Activated CD4-positive, alpha-beta T cell treated with anti-CD3 and anti-CD28 coated beads, Interleukin-2, amount 10 ng/mL, durations not matched to agents 24 days and 14 days (primary cell): ENCODE measurements around the gene PSEN1. TPM values are rescaled to one million over a fixed set of nuclear protein-coding genes. Genes with fewer than 3 reads are reported as not detected.
"Not testable (repeated sequence)": the region's sequence is repeated elsewhere in the genome, so short reads cannot be mapped to it uniquely, and the experiment has no call there.

Experiments used
- DNase-seq: peaks from one replicate; pipeline ENCODE4 v3.0.0; 2022
- H3K27ac Mint-ChIP-seq: one replicate; pipeline ENCODE4 v1.8.0; 2022; ENCODE audit warnings: mild to moderate bottlenecking, mixed read lengths
- H3K27me3 Mint-ChIP-seq: one replicate; pipeline ENCODE4 v1.8.0; 2022; ENCODE audit warnings: mixed read lengths
- H3K36me3 Mint-ChIP-seq: one replicate; pipeline ENCODE4 v1.8.0; 2022; ENCODE audit warnings: low read depth, mild to moderate bottlenecking, mixed read lengths
- H3K4me1 Mint-ChIP-seq: one replicate; pipeline ENCODE4 v1.8.0; 2021; ENCODE audit warnings: mixed read lengths
- H3K4me3 Mint-ChIP-seq: one replicate; pipeline ENCODE4 v1.8.0; 2022; ENCODE audit warnings: mild to moderate bottlenecking, moderate library complexity, mixed read lengths
- H3K9me3 Mint-ChIP-seq: one replicate; pipeline ENCODE4 v1.8.0; 2021; ENCODE audit warnings: mixed read lengths
- intact Hi-C: fragments of 100-400 bp; cut with micrococcal nuclease; formaldehyde crosslinking; loops from one replicate; pipeline ENCODE4 v1.15.1; 2023
- total RNA-seq: library from RNA; stranded (reverse); gene quantifications from 2 replicates; pipeline ENCODE4 v1.2.3, GENCODE V29; 2022

Gene PSEN1
- total RNA-seq, 1 donor from 2014 or later: 39.1 TPM

DNA sequence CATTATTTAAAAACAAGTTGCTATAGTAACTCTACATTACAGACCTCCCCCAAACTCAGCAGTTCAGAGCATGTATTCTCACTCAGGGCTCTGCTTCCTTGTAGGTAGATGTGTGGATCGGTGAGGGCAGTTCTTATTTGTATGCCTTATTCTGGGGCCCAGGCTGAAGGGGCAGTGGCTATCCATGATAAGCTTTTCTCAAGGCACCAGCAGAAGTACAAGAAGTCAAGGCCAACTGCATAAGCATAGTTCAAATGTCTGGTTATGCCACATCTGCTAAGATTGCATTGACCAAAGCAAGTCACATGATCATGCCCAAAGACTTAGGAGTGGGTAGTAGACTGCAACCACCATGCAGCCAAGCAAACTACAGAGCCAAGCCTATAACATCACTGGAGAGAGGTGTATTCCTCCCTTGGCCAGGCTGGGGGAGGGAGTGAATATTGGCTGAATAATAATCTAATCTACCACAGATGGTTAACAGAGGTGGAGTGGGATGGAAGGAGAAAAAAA, 4.6 kb downstream of the PSEN1 start:
- Mint-ChIP-seq H3K27ac (peak overlapping the region; percentile 13), H3K4me1 (peaks cover 40% of the 10 kb centered on the region)

DNA sequence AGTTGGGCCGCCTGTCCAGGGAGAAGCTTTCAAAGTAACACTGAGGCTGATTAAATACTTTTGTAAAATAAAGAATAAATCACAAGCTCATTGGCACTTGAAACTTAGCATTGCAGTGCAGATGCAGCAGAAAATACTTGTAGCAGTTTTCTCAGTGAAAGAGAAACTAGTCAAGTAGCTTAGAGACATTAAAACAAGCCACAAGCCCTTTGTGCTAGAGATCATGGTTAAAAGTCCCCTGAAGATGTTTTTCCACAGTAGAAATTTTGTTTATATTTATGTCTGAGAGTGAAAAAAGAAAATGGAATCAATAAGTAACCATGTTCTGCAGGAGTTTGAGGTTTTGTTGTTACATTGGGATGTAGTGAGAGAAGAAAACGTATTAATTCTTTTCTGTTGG, 5.9 kb downstream of the PSEN1 start:
- DNase-seq: no peak
- H3K27ac Mint-ChIP-seq: peak overlapping the region; percentile 75
- peaks cover 34% of the 10 kb centered on the region for H3K4me1 Mint-ChIP-seq
- no peaks in the 10 kb centered on the region for H3K9me3 Mint-ChIP-seq
- no peaks in the 10 kb centered on the region for H3K27me3 Mint-ChIP-seq
- intact Hi-C loops: no loop called here
- H3K4me3 Mint-ChIP-seq: peak overlapping the region; percentile 4
- H3K36me3 Mint-ChIP-seq: peaks cover 17% of the 10 kb centered on the region

More for the DNA sequence above, 4.6 kb downstream of the PSEN1 start:
- Mint-ChIP-seq H3K36me3 (peaks cover 19% of the 10 kb centered on the region), H3K4me3 (no peak overlapping the region), H3K27me3 (no peaks in the 10 kb centered on the region), H3K9me3 (no peaks in the 10 kb centered on the region)
- DNase-seq: no peak
- intact Hi-C loops: no loop called here

DNA sequence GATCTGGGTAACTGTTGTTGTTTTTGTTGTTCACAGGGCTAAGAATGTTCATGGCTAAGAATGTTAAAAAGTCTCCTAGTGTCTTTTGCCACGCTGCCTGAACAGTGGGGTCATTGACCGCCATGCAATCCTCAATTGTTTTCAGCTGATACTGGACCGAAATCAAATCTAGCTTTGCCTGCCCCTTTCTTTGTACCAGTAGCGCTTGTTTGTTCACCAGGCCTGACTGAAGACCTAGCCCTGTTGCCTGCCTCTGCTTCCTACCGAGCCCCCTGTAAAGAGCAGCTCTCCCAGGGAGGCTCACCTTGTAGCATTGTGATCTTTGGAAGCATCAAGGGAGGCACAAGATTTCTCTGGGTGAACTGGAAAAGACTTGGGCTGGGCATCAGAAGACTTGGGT, 6.7 kb downstream of the PSEN1 start:
- H3K4me3 Mint-ChIP-seq: peak overlapping the region; percentile 10
- H3K36me3 Mint-ChIP-seq: peaks cover 14% of the 10 kb centered on the region
- no peaks in the 10 kb centered on the region for H3K9me3 Mint-ChIP-seq
- intact Hi-C loops: no loop called here
- peak overlapping the region; percentile 75 for H3K27ac Mint-ChIP-seq
- no peaks in the 10 kb centered on the region for H3K27me3 Mint-ChIP-seq
- peaks cover 29% of the 10 kb centered on the region for H3K4me1 Mint-ChIP-seq
- DNase-seq: no peak

DNA sequence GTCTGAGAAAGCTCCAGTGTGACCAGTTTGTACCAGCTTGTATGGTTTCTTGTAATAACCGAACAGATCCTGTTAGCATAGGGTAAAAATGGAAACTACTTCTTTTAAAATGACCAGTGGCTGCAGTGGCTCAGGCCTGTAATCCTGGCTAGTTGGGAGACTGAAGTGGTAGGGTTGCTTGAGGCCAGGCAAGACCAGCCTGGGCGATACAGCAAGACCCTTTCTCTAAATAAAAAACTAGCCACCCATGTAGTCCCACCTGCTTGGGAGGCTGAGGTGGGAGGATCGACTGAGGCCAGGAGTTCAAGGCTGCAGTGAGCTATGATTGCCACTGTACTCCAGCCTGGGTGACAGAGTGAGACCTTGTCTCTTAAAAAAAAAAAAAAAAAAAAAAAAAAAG, 7.3 kb downstream of the PSEN1 start:
- intact Hi-C loops: no loop called here
- Mint-ChIP-seq H3K36me3 (peaks cover 17% of the 10 kb centered on the region), H3K27me3 (no peaks in the 10 kb centered on the region), H3K27ac (no peak overlapping the region), H3K4me1 (peaks cover 29% of the 10 kb centered on the region), H3K4me3 (no peak overlapping the region), H3K9me3 (no peaks in the 10 kb centered on the region)
- DNase-seq: no peak

DNA sequence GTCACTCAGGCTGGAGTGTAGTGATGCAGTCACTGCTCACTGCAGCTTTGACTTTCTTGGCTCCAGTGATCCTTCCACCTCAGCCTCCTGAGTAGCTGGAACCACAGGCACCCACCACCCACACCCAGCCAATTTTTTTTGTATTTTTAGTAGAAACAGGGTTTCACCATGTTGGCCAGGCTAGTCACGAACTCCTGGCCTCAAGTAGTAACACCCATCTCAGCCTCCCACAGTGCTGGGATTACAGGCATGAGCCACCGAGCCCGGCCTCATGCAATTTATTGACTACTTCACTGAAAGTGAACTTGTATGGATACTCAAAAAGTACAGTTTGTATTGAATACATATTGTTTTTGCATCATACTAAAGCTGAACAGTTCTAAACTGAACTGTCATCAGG, 9.1 kb downstream of the PSEN1 start:
- Mint-ChIP-seq H3K27ac (no peak overlapping the region), H3K9me3 (no peaks in the 10 kb centered on the region), H3K4me3 (no peak overlapping the region), H3K4me1 (peaks cover 29% of the 10 kb centered on the region), H3K36me3 (peaks cover 29% of the 10 kb centered on the region), H3K27me3 (no peaks in the 10 kb centered on the region)
- no peak for DNase-seq
- intact Hi-C loops: no loop called here

DNA sequence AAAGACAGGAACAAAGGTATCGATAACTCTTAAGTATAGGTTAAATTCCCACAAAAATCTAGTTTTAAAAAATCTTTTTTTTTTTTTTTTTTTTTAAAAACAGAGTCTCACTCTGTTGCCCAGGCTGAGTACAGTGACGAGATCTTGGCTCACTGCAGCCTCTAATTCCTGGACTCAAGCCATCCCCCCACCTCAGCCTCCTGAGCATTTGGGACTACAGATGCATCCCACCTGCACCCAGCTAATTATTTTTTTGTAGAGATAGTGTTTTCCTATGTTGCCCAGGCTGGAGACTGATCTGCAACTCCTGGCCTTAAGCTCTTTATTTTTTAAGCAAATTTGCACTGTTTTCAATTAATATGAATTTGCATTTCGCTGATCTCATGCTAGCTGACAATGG, 9.8 kb downstream of the PSEN1 start:
- H3K4me3 Mint-ChIP-seq: no peak overlapping the region
- H3K27ac Mint-ChIP-seq: no peak overlapping the region
- peaks cover 28% of the 10 kb centered on the region for H3K36me3 Mint-ChIP-seq
- intact Hi-C loops: no loop called here
- peaks cover 23% of the 10 kb centered on the region for H3K4me1 Mint-ChIP-seq
- no peaks in the 10 kb centered on the region for H3K9me3 Mint-ChIP-seq
- H3K27me3 Mint-ChIP-seq: no peaks in the 10 kb centered on the region
- DNase-seq: no peak

DNA sequence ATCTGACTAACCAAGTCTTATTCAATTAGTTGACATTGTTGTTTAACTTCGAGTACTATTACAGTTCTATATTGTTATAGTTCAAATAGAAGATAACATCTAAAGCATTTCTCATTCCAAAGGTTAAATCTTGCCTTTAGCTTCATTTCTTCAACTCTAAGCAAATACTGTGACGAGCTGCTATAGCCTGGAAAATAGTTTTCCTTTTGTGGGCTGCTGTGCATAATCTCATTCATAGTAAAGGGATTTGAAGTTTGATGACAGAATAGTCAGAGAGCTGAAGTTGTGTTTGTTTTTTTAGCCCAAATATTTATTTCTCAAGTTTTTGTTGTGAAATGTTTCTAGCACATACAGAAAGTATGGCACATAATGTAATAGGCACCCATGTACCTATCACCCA, 13.4 kb downstream of the PSEN1 start:
- no peak overlapping the region for H3K4me3 Mint-ChIP-seq
- H3K27me3 Mint-ChIP-seq: no peaks in the 10 kb centered on the region
- intact Hi-C loops: no loop called here
- no peak for DNase-seq
- peaks cover 33% of the 10 kb centered on the region for H3K36me3 Mint-ChIP-seq
- H3K9me3 Mint-ChIP-seq: no peaks in the 10 kb centered on the region
- H3K4me1 Mint-ChIP-seq: peaks cover 6% of the 10 kb centered on the region
- no peak overlapping the region for H3K27ac Mint-ChIP-seq

DNA sequence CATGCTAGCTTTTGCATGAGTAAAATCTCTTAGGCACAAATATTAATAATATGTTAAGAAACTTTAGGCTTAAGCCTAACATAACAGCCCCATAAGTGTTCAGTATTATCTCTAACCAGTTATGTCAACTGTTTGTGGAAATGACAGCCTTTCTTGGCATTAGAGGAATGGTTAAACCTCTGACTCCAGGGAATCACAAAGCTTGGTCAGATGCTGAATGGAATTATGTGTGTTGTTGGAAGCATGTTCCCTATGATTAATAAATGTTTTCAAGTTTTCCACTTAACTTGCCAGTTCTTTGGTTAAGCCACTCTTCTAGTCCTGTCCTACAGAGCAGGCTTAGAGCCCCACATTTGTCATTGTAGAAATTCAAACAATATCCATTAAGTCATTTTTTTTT, 17.0 kb downstream of the PSEN1 start:
- Mint-ChIP-seq H3K4me1 (no peaks in the 10 kb centered on the region), H3K27me3 (no peaks in the 10 kb centered on the region), H3K36me3 (peaks cover 37% of the 10 kb centered on the region), H3K9me3 (no peaks in the 10 kb centered on the region), H3K27ac (no peak overlapping the region), H3K4me3 (no peak overlapping the region)
- intact Hi-C loops: no loop called here
- no peak for DNase-seq

DNA sequence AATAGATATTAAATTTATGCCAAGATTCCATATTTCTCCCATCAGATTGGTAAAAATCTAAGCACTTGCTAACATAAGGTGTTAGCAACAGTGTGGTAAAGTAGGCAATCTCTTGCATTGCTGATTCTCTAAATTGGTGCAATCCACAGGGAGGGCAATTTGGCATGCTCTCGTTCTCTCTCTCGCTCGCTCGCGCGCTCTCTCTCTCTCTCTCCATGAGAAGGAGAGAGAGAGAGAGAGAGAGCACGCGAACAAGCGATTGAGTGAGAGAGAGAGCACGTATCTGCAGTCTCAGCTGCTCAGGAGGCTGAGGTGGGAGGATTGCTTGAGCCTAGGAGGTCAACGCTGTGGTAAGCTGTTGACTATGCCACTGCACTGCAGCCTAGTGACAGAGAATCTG, 25.9 kb downstream of the PSEN1 start:
- intact Hi-C loops: no loop called here
- peaks cover 55% of the 10 kb centered on the region for H3K36me3 Mint-ChIP-seq
- H3K27me3 Mint-ChIP-seq: no peaks in the 10 kb centered on the region
- no peak for DNase-seq
- H3K4me3 Mint-ChIP-seq: no peak overlapping the region
- no peaks in the 10 kb centered on the region for H3K4me1 Mint-ChIP-seq
- no peaks in the 10 kb centered on the region for H3K9me3 Mint-ChIP-seq
- no peak overlapping the region for H3K27ac Mint-ChIP-seq

DNA sequence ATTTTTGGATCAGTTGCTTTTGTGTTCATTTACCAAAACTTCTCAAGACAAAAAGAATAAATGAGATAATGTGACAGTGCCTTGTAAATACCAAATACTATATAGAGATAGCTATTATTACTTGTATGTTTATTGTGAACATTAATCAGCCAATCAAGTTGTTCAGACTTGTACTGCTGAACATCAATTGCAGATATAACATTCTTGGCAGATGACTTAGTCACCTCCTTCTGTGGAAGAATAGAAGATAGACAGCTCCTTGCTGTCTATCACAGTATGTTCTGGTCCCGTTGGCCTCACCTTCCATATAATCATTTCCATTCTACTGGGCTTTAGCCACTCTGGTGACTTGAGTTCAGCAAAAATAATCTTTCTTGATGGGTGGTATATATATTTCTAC, 30.1 kb downstream of the PSEN1 start:
- Mint-ChIP-seq H3K4me1 (no peaks in the 10 kb centered on the region), H3K9me3 (no peaks in the 10 kb centered on the region), H3K4me3 (no peak overlapping the region), H3K36me3 (peaks cover 45% of the 10 kb centered on the region), H3K27ac (no peak overlapping the region), H3K27me3 (no peaks in the 10 kb centered on the region)
- no peak for DNase-seq
- intact Hi-C loops: loop anchor here (2.0 kb wide), 1 partner anchor 54 kb away; no protein-coding TSS in a partner anchor

DNA sequence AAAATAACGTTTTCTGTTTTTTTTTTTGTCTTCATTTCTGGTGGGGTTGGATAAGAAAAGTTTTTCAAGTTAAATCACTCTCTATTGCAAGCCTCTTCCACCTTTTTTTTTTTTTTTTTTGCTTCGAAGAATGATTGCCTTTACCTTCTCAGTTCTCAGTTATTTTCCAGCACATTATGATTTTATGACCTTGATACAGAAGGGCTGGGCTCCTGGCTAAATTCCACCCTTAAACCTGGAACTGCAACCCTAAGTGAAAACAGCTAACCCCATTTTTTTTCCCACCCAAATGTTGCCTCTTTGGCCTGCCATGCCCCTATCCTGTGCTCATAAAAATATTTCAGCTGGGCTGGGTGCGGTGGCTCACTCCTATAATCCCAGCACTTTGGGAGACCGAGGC, 31.4 kb downstream of the PSEN1 start:
- H3K4me1 Mint-ChIP-seq: no peaks in the 10 kb centered on the region
- no peak for DNase-seq
- no peak overlapping the region for H3K4me3 Mint-ChIP-seq
- H3K27me3 Mint-ChIP-seq: no peaks in the 10 kb centered on the region
- intact Hi-C loops: loop anchor here (2.0 kb wide), 1 partner anchor 53 kb away; no protein-coding TSS in a partner anchor
- peaks cover 46% of the 10 kb centered on the region for H3K36me3 Mint-ChIP-seq
- no peaks in the 10 kb centered on the region for H3K9me3 Mint-ChIP-seq
- H3K27ac Mint-ChIP-seq: no peak overlapping the region

DNA sequence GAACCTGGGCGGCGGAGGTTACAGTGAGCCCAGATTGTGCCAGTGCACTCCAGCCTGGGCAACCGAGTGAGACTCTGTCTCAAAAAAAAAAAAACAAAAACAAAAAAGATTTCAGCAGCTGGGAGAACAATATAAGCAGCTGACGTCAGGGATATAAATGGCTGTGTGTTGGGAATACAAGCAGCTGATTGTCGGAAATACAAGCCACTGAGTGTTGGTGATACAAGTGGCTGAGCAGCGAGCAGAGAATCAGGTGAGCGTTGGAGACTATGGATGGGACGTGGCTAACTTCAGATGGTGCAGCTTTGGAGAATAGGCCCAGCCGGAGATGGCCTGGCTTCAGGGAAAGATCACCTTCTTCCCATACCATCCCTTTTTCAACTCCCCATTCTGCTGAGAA, 32.0 kb downstream of the PSEN1 start:
- intact Hi-C loops: no loop called here
- Mint-ChIP-seq H3K4me1 (peaks cover 3% of the 10 kb centered on the region), H3K36me3 (peaks cover 45% of the 10 kb centered on the region)

DNA sequence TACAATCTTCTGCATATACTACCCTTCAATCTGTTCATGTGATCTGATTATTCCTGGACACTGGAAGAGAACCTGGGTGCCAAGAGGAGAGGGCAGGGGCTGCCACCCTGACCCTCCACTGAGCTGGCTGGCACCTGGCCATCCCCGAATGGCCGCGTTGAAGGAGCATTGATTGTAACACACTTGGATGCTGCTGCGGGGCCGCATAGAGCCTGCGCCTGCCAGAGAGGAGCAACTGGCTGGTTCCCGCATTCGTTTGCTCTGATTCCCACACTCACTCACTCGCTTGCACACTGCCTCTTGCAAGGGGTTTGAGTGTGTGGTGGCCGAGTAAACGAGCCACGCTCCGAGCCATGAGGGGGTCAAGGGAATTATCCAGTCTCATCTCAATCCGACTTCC, 32.4 kb downstream of the PSEN1 start:
- no peak overlapping the region for H3K4me3 Mint-ChIP-seq
- DNase-seq: no peak
- no peak overlapping the region for H3K27ac Mint-ChIP-seq
- peaks cover 3% of the 10 kb centered on the region for H3K4me1 Mint-ChIP-seq
- H3K27me3 Mint-ChIP-seq: no peaks in the 10 kb centered on the region
- H3K9me3 Mint-ChIP-seq: no peaks in the 10 kb centered on the region
- intact Hi-C loops: no loop called here
- peaks cover 44% of the 10 kb centered on the region for H3K36me3 Mint-ChIP-seq

More for the DNA sequence above, 32.0 kb downstream of the PSEN1 start:
- no peak for DNase-seq
- Mint-ChIP-seq H3K9me3 (no peaks in the 10 kb centered on the region), H3K4me3 (no peak overlapping the region), H3K27me3 (no peaks in the 10 kb centered on the region), H3K27ac (no peak overlapping the region)

DNA sequence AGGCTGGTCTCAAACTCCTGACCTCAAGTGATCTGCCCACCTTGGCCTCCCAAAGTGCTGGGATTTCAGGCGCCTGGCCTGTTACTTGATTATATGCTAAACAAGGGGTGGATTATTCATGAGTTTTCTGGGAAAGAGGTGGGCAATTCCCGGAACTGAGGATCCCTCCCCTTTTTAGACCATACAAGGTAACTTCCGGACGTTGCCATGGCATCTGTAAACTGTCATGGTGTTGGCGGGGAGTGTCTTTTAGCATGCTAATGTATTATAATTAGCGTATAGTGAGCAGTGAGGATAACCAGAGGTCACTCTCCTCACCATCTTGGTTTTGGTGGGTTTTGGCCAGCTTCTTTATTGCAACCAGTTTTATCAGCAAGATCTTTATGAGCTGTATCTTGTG, 33.5 kb downstream of the PSEN1 start:
- H3K9me3 Mint-ChIP-seq, H3K4me3 Mint-ChIP-seq, intact Hi-C loops, H3K4me1 Mint-ChIP-seq, H3K27ac Mint-ChIP-seq, H3K27me3 Mint-ChIP-seq, DNase-seq: not testable (repeated sequence)
- H3K36me3 Mint-ChIP-seq: peaks cover 44% of the 10 kb centered on the region

DNA sequence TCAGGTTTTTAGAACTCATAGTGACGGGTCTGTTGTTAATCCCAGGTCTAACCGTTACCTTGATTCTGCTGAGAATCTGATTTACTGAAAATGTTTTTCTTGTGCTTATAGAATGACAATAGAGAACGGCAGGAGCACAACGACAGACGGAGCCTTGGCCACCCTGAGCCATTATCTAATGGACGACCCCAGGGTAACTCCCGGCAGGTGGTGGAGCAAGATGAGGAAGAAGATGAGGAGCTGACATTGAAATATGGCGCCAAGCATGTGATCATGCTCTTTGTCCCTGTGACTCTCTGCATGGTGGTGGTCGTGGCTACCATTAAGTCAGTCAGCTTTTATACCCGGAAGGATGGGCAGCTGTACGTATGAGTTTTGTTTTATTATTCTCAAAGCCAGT, 34.4 kb downstream of the PSEN1 start:
- no peak overlapping the region for H3K27ac Mint-ChIP-seq
- peaks cover 3% of the 10 kb centered on the region for H3K4me1 Mint-ChIP-seq
- no peak overlapping the region for H3K4me3 Mint-ChIP-seq
- intact Hi-C loops: no loop called here
- H3K9me3 Mint-ChIP-seq: no peaks in the 10 kb centered on the region
- H3K36me3 Mint-ChIP-seq: peaks cover 44% of the 10 kb centered on the region
- DNase-seq: no peak
- no peaks in the 10 kb centered on the region for H3K27me3 Mint-ChIP-seq
